ACHN (cell line): ENCODE measurements around the gene RASGRP3.
A peak's percentile ranks its signal among the peaks of the same experiment; 100 is the strongest.

Experiments
- DNase-seq: peaks from one replicate; pipeline ENCODE4 v3.0.0-alpha.2; 2015
- in situ Hi-C: cut with HindIII; loops from 2 replicates; pipeline ENCODE4 v1.10.0; 2017; ENCODE audit warnings: low sequenced_read_pairs, low pct_ligation_motif_present, low pct_unique_long_range_greater_than_20kb

Gene RASGRP3

GRCh38 chr2:33488715-33489540 is 12.5 kb downstream of the RASGRP3 start:
- in situ Hi-C loops: no loop called here

GRCh38 chr2:33489835-33490431 is 13.5 kb downstream of the RASGRP3 start:
- DNase-seq: no peak
- in situ Hi-C loops: no loop called here

More at GRCh38 chr2:33488715-33489540, 12.5 kb downstream of the RASGRP3 start:
- DNase-seq: no peak

GRCh38 chr2:33491441-33492084 is 15.1 kb downstream of the RASGRP3 start:
- DNase-seq: no peak
- in situ Hi-C loops: no loop called here

GRCh38 chr2:33492399-33493134 is 16.1 kb downstream of the RASGRP3 start:
- no peak for DNase-seq
- in situ Hi-C loops: no loop called here

DNA sequence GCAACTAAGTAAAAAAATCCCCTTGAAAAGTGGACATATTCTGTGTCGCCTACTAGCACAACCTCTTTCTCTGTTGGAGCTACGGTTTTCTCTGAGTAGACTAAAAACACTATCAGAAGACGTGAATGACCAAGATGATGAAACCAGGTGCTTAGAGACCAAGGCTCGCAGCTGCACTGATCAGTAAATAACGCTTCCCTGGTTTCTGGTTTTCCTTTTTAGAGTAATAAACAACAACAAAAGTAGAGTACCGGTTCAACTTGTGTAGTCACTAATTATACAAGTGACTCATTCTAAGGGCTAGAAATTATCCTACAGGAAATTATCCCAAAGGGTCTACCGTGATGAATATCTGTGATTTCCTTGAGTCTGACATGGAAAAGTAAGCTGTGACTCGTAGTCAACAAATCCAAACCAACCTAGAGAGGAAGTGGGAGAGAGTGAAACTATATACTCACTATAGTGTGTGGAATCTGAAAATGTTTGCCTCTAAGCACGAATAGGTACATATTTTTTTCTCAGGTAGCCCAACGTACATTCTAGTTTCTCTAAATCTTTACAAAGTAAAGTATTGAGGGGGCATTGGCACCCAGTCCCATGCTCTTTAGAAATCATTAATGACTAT is 17.8 kb downstream of the RASGRP3 start:
- peak; percentile 10 for DNase-seq
- in situ Hi-C loops: no loop called here

DNA sequence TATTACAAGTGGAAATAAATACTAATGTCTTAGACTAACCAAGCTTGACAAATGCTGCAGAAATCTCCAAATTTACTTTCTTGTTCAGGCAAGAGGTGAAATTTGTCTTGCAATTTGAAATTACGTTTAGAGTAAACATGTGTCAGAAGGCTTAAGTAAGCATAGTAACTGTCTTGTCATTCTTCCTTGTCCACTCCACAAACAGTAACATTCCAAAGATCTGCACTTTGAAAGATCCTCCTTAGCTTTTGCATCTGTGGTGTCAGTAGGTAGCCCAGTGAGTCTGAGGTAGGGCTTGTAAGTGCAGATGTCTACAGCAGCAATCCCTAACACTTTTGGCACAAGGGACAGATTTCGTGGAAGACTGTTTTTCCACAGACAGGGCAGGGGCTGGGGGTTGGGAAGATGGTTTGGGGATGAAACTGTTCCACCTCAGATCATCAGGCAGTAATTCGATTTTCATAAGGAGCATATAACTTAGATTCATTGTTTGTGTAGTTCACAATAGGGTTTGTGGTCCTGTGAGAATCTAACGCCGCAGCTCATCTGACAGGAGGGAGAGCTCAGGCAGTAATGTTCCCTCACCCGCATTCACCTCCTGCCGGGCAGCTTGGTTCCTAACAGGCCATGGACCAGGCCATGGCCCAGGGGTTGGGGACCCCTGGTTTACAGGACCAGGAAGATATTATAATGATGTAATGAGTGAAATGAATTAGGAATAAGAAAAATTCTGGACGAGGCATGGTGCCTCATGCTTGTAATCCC is 18.6 kb downstream of the RASGRP3 start:
- in situ Hi-C loops: no loop called here
- DNase-seq: no peak

- DNase-seq: no peak
- in situ Hi-C loops: no loop called here
Observed at GRCh38 chr2:33495683-33496082, 19.2 kb downstream of the RASGRP3 start.

- in situ Hi-C loops: no loop called here
- no peak for DNase-seq
Observed at GRCh38 chr2:33496150-33496549, 19.7 kb downstream of the RASGRP3 start.

DNA sequence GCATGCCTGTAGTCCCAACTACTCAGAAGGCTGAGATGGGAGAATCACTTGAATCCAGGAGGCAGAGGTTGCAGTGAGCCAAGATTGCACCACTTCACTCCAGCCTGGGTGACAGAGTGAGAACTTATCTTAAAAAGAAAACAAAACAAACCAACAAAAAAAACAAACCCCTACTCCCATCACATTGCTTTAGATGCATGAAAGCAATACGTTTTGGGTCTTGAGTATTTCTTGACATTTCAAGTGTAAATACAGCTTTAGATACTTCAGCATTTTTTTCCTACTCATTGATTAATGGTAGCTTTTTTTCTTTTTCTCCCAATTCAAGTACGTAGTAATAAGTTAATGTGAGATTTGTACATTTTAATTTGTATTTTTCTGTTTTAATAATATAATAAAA is 20.3 kb downstream of the RASGRP3 start:
- in situ Hi-C loops: no loop called here
- no peak for DNase-seq

DNA sequence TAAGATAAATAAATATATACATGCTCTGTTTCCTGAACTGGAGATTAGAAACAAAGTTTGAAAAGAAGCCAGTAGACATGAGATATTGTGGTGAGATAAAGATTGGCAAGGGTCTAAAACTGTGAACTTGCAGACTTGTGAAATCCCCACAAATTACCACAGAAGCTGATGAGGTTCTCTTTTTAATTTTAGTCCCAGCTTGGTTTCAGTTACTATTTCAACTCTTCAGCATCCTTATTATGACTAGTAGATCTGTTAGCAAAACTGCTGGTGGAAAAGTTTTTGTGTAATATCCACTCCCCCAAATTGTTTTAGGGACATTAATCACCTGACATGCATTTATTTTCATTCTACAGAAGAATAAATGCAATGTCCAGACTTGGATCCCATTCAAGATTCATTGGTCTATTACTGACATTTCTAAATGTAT is 20.8 kb downstream of the RASGRP3 start:
- in situ Hi-C loops: no loop called here
- no peak for DNase-seq

GRCh38 chr2:33498291-33498956 is 22.0 kb downstream of the RASGRP3 start:
- no peak for DNase-seq
- in situ Hi-C loops: no loop called here

DNA sequence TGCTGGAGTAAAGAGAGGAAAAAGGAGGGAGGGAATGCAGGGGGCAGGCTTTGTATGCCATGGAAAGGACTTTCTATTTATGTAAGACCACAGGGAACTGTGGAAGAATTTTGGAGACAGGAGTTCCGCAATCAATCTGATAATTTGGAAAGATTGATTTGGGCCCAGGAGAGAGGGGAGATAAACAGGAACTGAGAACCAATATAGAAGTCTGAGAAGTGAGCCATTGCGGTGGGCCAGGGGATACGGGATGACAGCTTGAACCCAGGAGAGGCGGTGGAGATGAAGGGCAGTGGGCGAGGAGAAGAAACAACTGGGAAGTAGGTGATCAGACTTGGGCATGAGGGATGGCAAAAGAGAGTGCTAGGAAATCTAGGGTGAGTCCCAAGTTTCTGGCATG is 23.7 kb downstream of the RASGRP3 start:
- DNase-seq: no peak
- in situ Hi-C loops: no loop called here

DNA sequence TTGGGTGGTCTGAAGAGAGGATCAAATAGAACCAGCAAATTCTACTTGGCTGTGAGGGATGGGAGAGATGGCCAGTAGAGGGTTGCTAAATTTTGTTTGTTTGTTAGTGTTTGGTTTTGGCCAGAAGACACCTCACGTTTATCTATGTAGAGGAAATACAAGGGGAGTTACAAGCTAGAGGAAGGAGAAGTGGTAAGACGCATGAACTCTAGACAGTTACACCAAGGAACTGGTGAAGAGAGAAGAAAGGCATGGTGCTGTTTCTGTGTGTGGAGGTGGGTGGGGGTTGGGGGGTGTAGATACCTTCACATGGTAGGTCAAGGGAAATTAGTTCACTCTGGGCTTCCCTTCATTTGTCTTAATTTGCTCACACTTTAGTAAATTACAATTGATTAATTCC is 25.6 kb downstream of the RASGRP3 start:
- in situ Hi-C loops: no loop called here
- DNase-seq: no peak

DNA sequence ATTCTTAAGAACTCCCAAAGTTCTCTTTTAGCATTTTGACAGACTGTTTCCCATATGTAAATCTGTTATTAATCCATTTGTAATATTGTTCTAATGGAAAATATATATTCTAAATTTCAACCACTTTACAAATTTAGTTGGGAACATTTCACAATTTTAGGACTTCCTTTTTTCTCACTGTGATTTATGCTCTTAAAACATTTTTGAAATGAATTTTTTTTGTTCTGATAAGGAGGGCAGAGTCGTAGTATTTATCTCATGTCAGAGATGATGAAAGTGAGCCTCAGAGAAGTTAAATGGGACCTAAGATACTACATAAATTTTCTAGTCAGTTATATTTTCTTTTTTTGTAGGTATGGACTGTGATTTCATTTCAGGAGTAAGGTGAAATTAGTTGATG is 26.6 kb downstream of the RASGRP3 start:
- in situ Hi-C loops: no loop called here
- no peak for DNase-seq

GRCh38 chr2:33505966-33506365 is 29.5 kb downstream of the RASGRP3 start:
- no peak for DNase-seq
- in situ Hi-C loops: no loop called here

DNA sequence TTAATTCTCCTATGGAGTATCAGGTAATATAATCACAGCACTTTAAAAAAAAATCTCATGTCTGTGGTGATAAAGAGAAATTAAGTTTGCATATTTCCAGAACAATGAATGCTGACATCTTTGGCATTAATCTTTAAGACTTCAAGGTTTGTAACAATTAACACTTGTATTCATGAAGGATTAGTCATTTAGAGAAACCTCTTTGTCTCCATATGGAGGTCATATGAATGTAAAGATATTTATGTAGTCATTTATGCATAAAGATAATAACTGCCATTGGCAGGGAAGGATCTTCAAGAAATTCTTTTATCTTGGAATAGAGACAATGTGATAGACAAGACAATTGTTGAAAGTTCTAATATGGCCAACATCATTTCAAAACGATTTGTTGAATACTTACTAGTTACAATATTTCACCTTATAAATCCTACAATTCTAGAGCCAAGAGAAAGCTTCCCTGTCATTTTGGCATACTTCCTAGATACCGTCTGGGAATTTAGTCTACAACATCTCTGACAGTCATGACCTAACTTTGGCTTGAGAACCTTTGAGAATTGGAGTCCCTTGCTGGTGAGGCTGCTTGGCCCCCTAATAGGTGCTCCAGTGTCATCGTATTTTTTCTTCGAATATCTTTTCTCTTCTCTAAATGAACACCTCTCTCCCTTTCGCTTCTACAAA is 33.6 kb downstream of the RASGRP3 start:
- DNase-seq: no peak
- in situ Hi-C loops: no loop called here

GRCh38 chr2:33510586-33510968 is 34.1 kb downstream of the RASGRP3 start:
- in situ Hi-C loops: no loop called here
- DNase-seq: no peak
